Neural crest cell (in vitro differentiated cells): Measurements from ENCODE around the gene ZNF878. TPM values are rescaled to one million over a fixed set of nuclear protein-coding genes. Genes with fewer than 3 reads are reported as not detected.

Source experiments
- DNase-seq: peaks from one replicate; pipeline ENCODE4 v3.0.0; 2021; ENCODE audit warnings: low read depth, mixed read lengths, low spot score
- H3K27ac Mint-ChIP-seq: one replicate; pipeline ENCODE4 v1.8.0; 2021; ENCODE audit warnings: mild to moderate bottlenecking, mixed read lengths; ENCODE audit not compliant: unreplicated experiment
- H3K27me3 Mint-ChIP-seq: 2 replicates; pipeline ENCODE4 v1.8.0; 2021; ENCODE audit warnings: low read depth, mild to moderate bottlenecking, mixed read lengths
- H3K36me3 Mint-ChIP-seq: 2 replicates; pipeline ENCODE4 v1.8.0; 2021; ENCODE audit warnings: low read depth, mild to moderate bottlenecking, mixed read lengths
- H3K4me1 Mint-ChIP-seq: 2 replicates; pipeline ENCODE4 v1.8.0; 2021; ENCODE audit warnings: mixed read lengths
- H3K4me3 Mint-ChIP-seq: one replicate; pipeline ENCODE4 v1.8.0; 2021; ENCODE audit warnings: mild to moderate bottlenecking, mixed read lengths
- H3K9me3 Mint-ChIP-seq: 2 replicates; pipeline ENCODE4 v1.8.0; 2021; ENCODE audit warnings: mixed read lengths
- CTCF ChIP-seq: fragments of 200-600 bp; sonication (generic); conservative IDR thresholded peaks from 2 replicates; pipeline ENCODE4 v1.5.0; 2021; ENCODE audit warnings: antibody characterized with exemption, mild to moderate bottlenecking
- long read RNA-seq: library from polyadenylated mRNA; unstranded; transcript quantifications from one replicate; pipeline ENCODE4 v2.0.0, GENCODE V29; 2020
- total RNA-seq: library from RNA; stranded (reverse); gene quantifications from 2 replicates; pipeline ENCODE4 v1.2.1, GENCODE V29; 2021

Gene ZNF878
- 2.1 and 2.5 TPM in 2 replicates for total RNA-seq
- long read RNA-seq, partial matches to known transcripts: 0 of 3 reads
- long read RNA-seq, other reads (novel, unspliced or antisense): 0 of 3 reads

- Mint-ChIP-seq H3K27me3 (peaks cover 17% of the 10 kb centered on the region), H3K27ac (peak within 1 kb of the TSS; percentile 84), H3K4me1 (peaks cover 16% of the 10 kb centered on the region), H3K36me3 (peaks cover 13% of the 10 kb centered on the region), H3K9me3 (peaks cover 5% of the 10 kb centered on the region), H3K4me3 (peak within 1 kb of the TSS; percentile 96)
- peak; percentile 37 for TF ChIP-seq CTCF
- DNase-seq: peak; percentile 92
Measured at GRCh38 chr19:12052497-12053169, at the start of gene ZNF878. ZNF878 (minus strand) TSS chr19:12052961; CDS start chr19:12052801, 160 bp downstream.

GRCh38 chr19:12098040-12098439 is 45.3 kb upstream of the ZNF878 start:
- H3K4me3 Mint-ChIP-seq: no peak overlapping the region

GRCh38 chr19:12095111-12095790 is 42.5 kb upstream of the ZNF878 start:
- Mint-ChIP-seq H3K27me3 (no peaks in the 10 kb centered on the region), H3K27ac (no peak overlapping the region), H3K4me1 (peaks cover 26% of the 10 kb centered on the region), H3K4me3 (peak overlapping the region; percentile 16), H3K9me3 (peaks cover 21% of the 10 kb centered on the region), H3K36me3 (peaks cover 49% of the 10 kb centered on the region)
- TF ChIP-seq CTCF: no peak
- DNase-seq: no peak

More at GRCh38 chr19:12098040-12098439, 45.3 kb upstream of the ZNF878 start:
- Mint-ChIP-seq H3K27ac (no peak overlapping the region), H3K4me1 (peaks cover 8% of the 10 kb centered on the region), H3K36me3 (peaks cover 69% of the 10 kb centered on the region), H3K27me3 (no peaks in the 10 kb centered on the region), H3K9me3 (peaks cover 21% of the 10 kb centered on the region)
- no peak for TF ChIP-seq CTCF
- DNase-seq: no peak

GRCh38 chr19:12093777-12094176 is 41.0 kb upstream of the ZNF878 start:
- peak overlapping the region; percentile 97 for H3K4me3 Mint-ChIP-seq
- peaks cover 12% of the 10 kb centered on the region for H3K9me3 Mint-ChIP-seq
- peaks cover 36% of the 10 kb centered on the region for H3K36me3 Mint-ChIP-seq

GRCh38 chr19:12092956-12093355 is 40.2 kb upstream of the ZNF878 start:
- H3K27ac Mint-ChIP-seq: peak overlapping the region; percentile 87
- no peak for TF ChIP-seq CTCF
- peaks cover 11% of the 10 kb centered on the region for H3K9me3 Mint-ChIP-seq

More at GRCh38 chr19:12093777-12094176, 41.0 kb upstream of the ZNF878 start:
- no peak for DNase-seq
- H3K4me1 Mint-ChIP-seq: peaks cover 28% of the 10 kb centered on the region
- H3K27ac Mint-ChIP-seq: no peak overlapping the region
- no peaks in the 10 kb centered on the region for H3K27me3 Mint-ChIP-seq
- no peak for TF ChIP-seq CTCF

More at GRCh38 chr19:12092956-12093355, 40.2 kb upstream of the ZNF878 start:
- Mint-ChIP-seq H3K4me3 (peak overlapping the region; percentile 97), H3K27me3 (no peaks in the 10 kb centered on the region), H3K36me3 (peaks cover 27% of the 10 kb centered on the region), H3K4me1 (peaks cover 28% of the 10 kb centered on the region)
- DNase-seq: no peak
